Measurements from ENCODE around the gene CADM2.
"Not testable (repeated sequence)": the region's sequence is repeated elsewhere in the genome, so short reads cannot be mapped to it uniquely, and the experiment has no call there.

CADM2 gene

DNA sequence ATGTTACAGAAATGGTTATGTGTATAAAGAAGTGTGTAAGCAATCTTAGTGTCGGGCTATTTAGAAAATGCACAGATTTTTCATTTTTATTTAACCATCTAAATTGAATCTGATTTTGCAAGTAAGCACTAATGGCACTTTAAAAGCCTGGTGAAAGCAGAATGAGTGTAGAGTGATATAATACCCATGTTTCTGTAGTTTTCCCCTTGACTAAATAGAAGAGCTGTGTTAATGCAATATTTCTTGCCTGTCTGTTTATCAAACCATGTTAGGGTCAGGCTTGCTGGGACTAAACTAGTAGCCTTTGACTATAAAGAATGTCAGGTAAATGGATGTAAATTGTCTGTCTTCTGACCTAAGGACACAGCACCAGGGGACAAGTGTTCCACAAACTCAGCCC, 714.0 kb downstream of the CADM2 start:
- DNase-seq (ENCODE audit: low read depth) = no peak

DNA sequence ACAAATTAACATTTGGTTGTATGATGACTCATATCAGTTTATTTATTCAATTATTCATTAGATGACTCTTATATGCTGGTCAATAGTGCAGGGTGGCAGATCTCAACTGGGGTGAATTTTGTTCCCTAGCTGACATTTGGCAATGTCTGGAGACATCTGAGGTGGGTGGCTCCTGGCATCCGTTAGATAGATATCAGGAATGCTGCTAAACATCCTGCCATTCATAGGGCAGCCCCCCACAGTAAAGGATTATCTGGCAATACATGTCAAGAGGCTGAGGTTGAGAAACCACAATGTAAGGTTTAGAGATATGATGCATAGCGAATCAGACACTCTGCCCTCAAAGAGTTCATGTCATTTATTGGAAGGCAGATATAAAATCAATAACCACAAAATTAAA, 719.9 kb downstream of the CADM2 start:
- DNase-seq (ENCODE audit: low read depth) = no peak

- DNase-seq (ENCODE audit: low read depth) = no peak
These were observed 723.1 kb downstream of the CADM2 start for GRCh38 chr3:85681906-85682305.

GRCh38 chr3:85691196-85691595, 732.4 kb downstream of the CADM2 start:
- no peak for DNase-seq (ENCODE audit: low read depth)

GRCh38 chr3:85697156-85697555, 738.4 kb downstream of the CADM2 start:
- no peak for DNase-seq (ENCODE audit: low read depth)

DNA sequence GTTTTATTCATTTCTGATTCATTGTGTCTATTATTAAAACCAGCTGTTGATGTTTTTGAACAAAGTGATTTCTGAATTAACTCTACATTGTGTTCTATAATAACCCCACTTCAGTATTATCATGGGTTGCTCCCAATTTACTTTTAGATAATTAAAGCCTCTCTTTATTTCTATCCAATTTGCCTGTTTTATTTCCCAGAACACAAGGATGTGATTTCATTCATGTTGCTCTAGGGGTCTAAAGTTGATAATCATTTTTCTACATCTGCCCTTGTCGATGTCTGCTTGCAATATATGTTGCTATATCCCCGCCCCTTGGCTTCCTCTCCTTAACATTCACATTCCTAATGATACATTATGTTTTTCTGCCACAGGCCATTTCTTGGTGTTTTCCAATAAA, 747.3 kb downstream of the CADM2 start:
- DNase-seq (ENCODE audit: low read depth) = no peak

DNA sequence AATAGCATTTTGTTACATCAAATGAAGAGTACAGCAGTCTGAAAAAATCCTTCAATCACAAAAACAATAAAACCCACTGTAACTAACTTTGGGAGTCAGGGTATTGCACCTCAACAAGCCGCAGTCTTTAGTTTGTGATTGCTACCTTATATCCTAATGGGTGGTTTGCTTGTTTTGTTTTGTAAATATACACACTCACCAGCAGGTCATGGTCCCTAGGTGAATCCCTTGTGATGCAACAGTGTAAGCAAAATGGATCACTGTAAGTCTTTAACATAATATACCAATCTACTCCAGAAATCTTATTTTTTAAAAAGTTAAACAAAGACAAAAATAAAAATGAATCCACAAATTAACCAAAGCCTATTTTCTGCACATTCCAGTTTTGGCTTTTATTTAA, 749.5 kb downstream of the CADM2 start:
- DNase-seq (ENCODE audit: low read depth) = not testable (repeated sequence)

GRCh38 chr3:85709346-85709892, 750.6 kb downstream of the CADM2 start:
- DNase-seq (ENCODE audit: low read depth) = no peak

DNA sequence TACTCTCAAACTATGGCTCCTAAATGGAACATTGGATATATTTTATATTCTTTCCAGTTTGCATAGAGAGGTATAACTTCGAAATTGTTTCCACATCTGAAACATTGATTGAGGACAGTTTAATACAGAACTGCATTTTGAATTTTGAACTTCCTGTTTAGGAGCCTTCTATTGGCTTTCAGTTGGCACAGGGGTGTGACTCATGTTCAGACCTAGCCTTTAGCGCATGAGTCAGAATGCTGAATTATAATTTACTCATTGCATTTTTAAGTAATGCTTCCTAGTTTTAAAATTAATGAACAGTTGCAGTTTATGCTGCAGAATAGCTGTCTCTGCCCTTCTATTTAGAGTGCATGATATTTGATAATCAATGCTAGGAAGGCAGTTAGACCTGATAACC, 751.7 kb downstream of the CADM2 start:
- DNase-seq (ENCODE audit: low read depth) = no peak

GRCh38 chr3:85721409-85722145, 762.8 kb downstream of the CADM2 start:
- no peak for DNase-seq (ENCODE audit: low read depth)

- no peak for DNase-seq (ENCODE audit: low read depth)
These were observed 767.0 kb downstream of the CADM2 start for GRCh38 chr3:85725809-85726208.

DNA sequence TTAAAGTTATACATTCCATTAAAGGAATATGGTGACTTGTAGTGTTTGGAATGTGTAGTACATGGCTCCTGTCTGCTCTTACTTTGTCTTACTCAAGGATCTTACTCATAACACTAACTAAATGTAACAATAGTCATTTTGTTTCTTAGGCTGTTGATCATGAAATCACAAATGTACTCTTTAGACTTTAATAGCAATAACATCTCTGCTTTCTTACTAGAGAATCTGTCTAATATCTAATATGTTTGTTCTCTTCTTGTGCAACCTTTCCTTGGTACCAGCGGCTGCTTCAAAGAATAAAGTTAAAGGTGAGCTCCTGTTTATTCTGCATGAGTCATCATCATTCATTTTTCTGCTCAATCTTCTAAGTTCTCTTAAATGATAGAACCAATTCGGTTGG, 767.5 kb downstream of the CADM2 start:
- no peak for DNase-seq (ENCODE audit: low read depth)

DNA sequence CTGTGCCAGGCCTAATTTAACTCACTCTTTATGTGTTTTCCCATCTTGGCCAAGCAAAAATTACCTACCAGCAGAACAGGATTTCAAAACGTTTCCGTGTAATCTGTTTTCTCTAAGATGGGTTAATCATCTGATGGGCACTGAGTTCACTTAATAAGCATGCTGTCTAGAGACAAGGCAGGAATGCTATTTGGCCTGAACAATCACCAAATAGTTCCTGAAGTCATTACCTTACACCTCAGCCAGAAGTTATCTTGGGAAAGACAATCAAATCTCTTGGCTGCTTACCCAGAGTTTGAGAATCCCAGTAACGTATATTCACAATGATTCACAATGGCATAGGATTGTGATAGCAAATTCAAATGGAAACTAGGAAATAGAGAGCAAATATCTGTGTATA, 779.1 kb downstream of the CADM2 start:
- no peak for DNase-seq (ENCODE audit: low read depth)

GRCh38 chr3:85740561-85740960, 781.8 kb downstream of the CADM2 start:
- no peak for DNase-seq (ENCODE audit: low read depth)

DNA sequence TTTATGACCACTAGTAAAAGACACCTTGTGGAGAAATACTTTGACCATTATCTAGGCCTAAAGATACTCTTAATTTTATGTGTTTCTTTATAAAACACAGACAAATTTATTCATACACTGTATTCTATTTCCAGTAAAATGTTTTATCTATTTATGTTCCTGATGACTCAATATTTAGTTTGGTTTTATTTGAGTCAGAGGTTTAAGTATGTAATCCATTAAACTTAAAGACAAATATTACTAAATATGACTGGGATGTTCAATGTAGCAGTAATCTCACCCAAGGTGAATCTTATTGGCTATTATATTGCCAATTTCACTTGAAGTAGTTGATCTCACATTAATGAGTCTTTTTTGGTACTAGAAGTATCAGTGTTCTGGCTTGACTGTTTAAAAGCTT, 799.7 kb downstream of the CADM2 start:
- DNase-seq (ENCODE audit: low read depth) = no peak

DNA sequence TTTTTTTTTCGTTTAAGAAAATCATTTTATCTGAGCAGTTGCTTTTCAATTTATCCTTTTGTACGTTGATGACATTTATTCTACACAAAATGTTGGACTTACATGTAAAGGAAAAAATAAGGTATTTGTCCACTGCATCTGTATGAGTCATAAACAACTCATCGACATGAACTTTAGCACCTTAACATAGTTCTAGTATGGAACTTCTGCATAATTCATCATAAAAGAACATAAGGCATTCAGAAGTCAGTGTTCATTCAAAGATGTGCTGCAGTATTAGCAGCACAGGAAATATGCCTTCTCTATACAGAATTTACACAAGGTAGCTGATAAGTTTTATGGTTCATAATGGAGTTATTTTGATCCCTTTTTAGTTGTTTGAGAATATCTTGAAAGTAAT, 801.6 kb downstream of the CADM2 start:
- no peak for DNase-seq (ENCODE audit: low read depth)

- DNase-seq (ENCODE audit: low read depth) = no peak
These were observed 822.0 kb downstream of the CADM2 start for GRCh38 chr3:85780806-85781205.

- no peak for DNase-seq (ENCODE audit: low read depth)
These were observed 823.0 kb downstream of the CADM2 start for GRCh38 chr3:85781806-85782205.

DNA sequence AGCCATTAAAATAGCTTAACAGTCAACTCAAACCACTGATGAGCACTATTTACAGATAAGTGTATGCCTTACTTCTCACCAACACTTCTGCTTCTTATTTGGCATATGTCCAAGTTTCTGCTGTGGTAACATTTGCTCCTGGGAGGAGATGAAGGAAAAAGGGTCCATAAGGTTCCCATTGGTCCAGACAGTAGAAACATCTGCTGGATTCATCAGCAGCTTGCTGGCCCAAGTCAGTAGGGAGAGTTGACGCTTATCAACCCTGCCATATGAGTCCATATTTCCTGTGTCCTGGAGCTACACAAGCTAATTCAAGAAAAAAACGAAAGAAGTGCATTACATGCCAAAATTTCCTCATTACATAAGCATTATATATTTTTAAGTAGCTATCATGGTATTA, 824.5 kb downstream of the CADM2 start:
- no peak for DNase-seq (ENCODE audit: low read depth)

DNA sequence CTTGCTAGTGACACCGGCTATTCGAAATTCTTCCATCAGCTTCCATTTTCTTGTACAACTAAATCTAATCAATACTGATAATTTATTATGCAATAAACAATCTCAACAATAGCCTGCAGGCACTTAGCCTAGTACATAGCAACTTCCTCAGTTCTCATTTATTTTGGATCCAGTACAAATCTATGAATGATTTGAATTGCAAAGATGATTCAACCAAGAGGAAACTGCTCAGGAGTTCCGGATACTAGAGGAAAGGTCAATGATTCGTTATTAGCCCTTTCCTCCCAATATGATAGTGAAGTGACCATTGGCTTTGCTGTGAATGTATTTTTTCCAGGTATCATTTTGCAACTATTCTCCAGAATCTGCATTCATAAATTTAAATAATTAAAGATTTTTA, 827.0 kb downstream of the CADM2 start:
- no peak for DNase-seq (ENCODE audit: low read depth)

DNA sequence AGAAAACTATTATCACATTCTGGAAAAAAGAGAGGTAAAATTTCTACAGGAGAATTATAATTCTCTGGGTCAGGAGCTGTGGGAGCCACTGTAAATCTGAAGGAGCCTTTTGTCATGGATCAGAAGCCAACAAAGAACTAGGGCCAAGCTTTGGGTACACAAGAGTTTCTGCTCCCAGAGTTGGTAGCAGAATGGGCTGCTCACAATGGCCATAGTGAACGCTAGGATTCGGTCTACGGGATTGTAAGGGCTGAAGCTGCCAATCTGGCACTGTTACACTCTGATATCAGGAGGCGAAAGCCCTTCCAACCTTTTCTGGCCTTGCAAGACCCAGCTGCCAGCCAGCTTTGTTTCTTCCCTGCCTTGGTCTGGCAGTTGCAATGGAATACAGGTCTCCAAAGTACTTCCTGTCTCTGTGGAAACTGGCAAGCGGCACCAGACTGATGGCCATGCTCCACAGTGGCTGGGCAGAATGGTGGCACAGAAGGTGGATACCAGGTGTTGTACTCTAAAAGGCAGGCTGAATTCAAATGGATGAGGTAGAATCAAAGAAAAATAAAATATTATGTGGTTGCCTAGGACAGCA, 831.7 kb downstream of the CADM2 start:
- no peak for DNase-seq (ENCODE audit: low read depth)

GRCh38 chr3:85796140-85796539, 837.4 kb downstream of the CADM2 start:
- no peak for DNase-seq (ENCODE audit: low read depth)

GRCh38 chr3:85800676-85801075, 841.9 kb downstream of the CADM2 start:
- no peak for DNase-seq (ENCODE audit: low read depth)

DNA sequence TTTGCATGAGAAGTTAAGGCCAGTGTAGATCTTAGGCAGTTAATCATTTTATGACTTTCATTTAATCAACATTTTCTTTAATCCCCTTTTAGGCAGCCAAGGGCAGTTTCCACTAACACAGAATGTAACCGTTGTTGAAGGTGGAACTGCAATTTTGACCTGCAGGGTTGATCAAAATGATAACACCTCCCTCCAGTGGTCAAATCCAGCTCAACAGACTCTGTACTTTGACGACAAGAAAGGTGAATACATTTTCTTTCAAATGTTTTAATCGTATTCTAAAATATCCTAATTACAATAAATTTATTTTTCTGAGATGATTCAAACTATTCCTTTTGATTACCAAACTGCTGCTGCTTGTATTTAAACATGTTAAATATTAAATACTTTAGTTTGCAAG, 843.2 kb downstream of the CADM2 start:
- DNase-seq (ENCODE audit: low read depth) = no peak
